Panc1 (cell line): ENCODE results near the gene CELSR2. TPM values are rescaled to one million over a fixed set of nuclear protein-coding genes. Genes with fewer than 3 reads are reported as not detected.

Source experiments
- ATAC-seq: fragments of 200-7000 bp; cut with Tn5 transposase; 2 replicates; pipeline ENCODE4 v1.9.1; 2020; ENCODE audit warnings: mild to moderate bottlenecking, moderate library complexity
- BruUV-seq: library from RNA; stranded (reverse); fragments of 400-500 nt; replicated peaks from 2 replicates; lab custom pipeline; 2021; lab: Mats Ljungman, UMichigan
- CTCF ChIA-PET: fragments of 300-600 bp; sonication (Branson Sonifier 250); formaldehyde crosslinking; loops from one replicate; lab custom pipeline; 2022; ENCODE audit warnings: antibody characterized with exemption; lab: Charles Lee
- POLR2A ChIA-PET: fragments of 300-600 bp; sonication (Branson Sonifier 250); formaldehyde crosslinking; loops from one replicate; lab custom pipeline; 2022; ENCODE audit warnings: antibody characterized with exemption; lab: Charles Lee
- DNase-seq: peaks from one replicate; pipeline ENCODE4 v3.0.0-alpha.2; 2010; ENCODE audit warnings: low read depth, low spot score
- H3K27ac ChIP-seq: 2 replicates; pipeline ENCODE4 v1.5.1; 2011; ENCODE audit warnings: mild to moderate bottlenecking, low read length, inconsistent platforms
- H3K27me3 ChIP-seq: fragments of 200-500 bp; sonication (Bioruptor generic); 2 replicates; pipeline ENCODE4 v1.6.0; 2014; ENCODE audit warnings: low read length, inconsistent platforms; ENCODE audit not compliant: control insufficient read depth, insufficient read depth
- H3K36me3 ChIP-seq: fragments of 200-500 bp; sonication (Bioruptor generic); 2 replicates; pipeline ENCODE4 v1.5.1; 2014; ENCODE audit warnings: inconsistent platforms, mild to moderate bottlenecking, low read length, moderate library complexity; ENCODE audit not compliant: control insufficient read depth, insufficient read depth
- H3K4me1 ChIP-seq: 2 replicates; pipeline ENCODE4 v1.5.1; 2011; ENCODE audit warnings: inconsistent platforms, mild to moderate bottlenecking, low read length, moderate library complexity; ENCODE audit not compliant: control insufficient read depth, insufficient read depth
- H3K4me3 ChIP-seq, 2 experiments: 2 replicates each; pipeline ENCODE4 v1.5.1; 2011 to 2012; ENCODE audit warnings: low read depth in 2 of 2, low read length in 2 of 2, mild to moderate bottlenecking in 2 of 2, inconsistent platforms in 1 of 2, moderate library complexity in 1 of 2
- H3K9me3 ChIP-seq: fragments of 200-500 bp; sonication (Bioruptor generic); 2 replicates; pipeline ENCODE4 v1.5.1; 2014; ENCODE audit warnings: low read depth, mild to moderate bottlenecking, inconsistent platforms, low read length, moderate library complexity; ENCODE audit not compliant: control insufficient read depth, insufficient read depth
- CTCF ChIP-seq: fragments of 450-650 bp; IDR thresholded peaks from 2 replicates; pipeline ENCODE4 v1.5.1; 2017; ENCODE audit warnings: mild to moderate bottlenecking
- POLR2AphosphoS5 ChIP-seq: IDR thresholded peaks from 2 replicates; pipeline ENCODE4 v1.6.1; 2012; ENCODE audit warnings: mild to moderate bottlenecking, low read depth, low read length, moderate library complexity
- REST ChIP-seq, 2 experiments: IDR thresholded peaks; 2 replicates each; pipeline ENCODE4 v1.6.1; 2011 to 2012; ENCODE audit warnings: low read depth in 2 of 2, control low read depth in 1 of 2, low read length in 1 of 2, mild to moderate bottlenecking in 1 of 2, moderate library complexity in 1 of 2; ENCODE audit not compliant: insufficient read depth in 1 of 2
- SIN3A ChIP-seq: IDR thresholded peaks from 2 replicates; pipeline ENCODE4 v1.6.1; 2012; ENCODE audit warnings: low read depth, mild to moderate bottlenecking, low read length, moderate library complexity, borderline replicate concordance; ENCODE audit not compliant: insufficient read depth
- TCF7L2 ChIP-seq: IDR thresholded peaks from 2 replicates; pipeline ENCODE4 v1.6.1; 2011; ENCODE audit warnings: mild to moderate bottlenecking, low read depth, low read length, inconsistent platforms
- in situ Hi-C: cut with HindIII; loops from 2 replicates; pipeline ENCODE4 v1.10.0; 2016; ENCODE audit warnings: low sequenced_read_pairs, low pct_unique_long_range_greater_than_20kb
- intact Hi-C: fragments of 100-400 bp; cut with micrococcal nuclease; formaldehyde crosslinking; loops from one replicate; pipeline ENCODE4 v1.10.0; 2022; ENCODE audit not compliant: unreplicated experiment
- total RNA-seq: library from RNA; stranded (reverse); gene quantifications from one replicate; pipeline ENCODE4 v1.2.1, GENCODE V29; 2021; ENCODE audit not compliant: unreplicated experiment

The CELSR2 gene
- total RNA-seq, 1 experiment from 2014 or later: 4.1 TPM

- CTCF ChIA-PET: no interaction called here
- DNase-seq (no peak), ATAC-seq (no peak)
- in situ Hi-C loops (no loop called here), intact Hi-C loops (no loop called here)
- Histone ChIP-seq H3K4me1 (no peaks in the 10 kb centered on the region), H3K9me3 (no peaks in the 10 kb centered on the region), H3K36me3 (no peaks in the 10 kb centered on the region), H3K4me3 (no peak overlapping the region), H3K27ac (no peak overlapping the region), H3K27me3 (no peaks in the 10 kb centered on the region)
- POLR2A ChIA-PET: interaction anchor here (0.6 kb wide), 1 partner anchor 11 kb away, joined by 3 read pairs; no protein-coding TSS in a partner anchor
- no TSS peak for BruUV-seq
- TF ChIP-seq REST (IDR thresholded peaks at IDR 0.05; ENCODE audit: insufficient read depth in 1 of 2, low read depth in 2 of 2, low read length in 1 of 2) (no peak), CTCF (no peak), TCF7L2 (no peak), POLR2AphosphoS5 (no peak), SIN3A (no peak)
Observed at GRCh38 chr1:109307274-109308021, 58.1 kb downstream of the CELSR2 start.

- no peaks in the 10 kb centered on the region for H3K36me3 ChIP-seq
- H3K4me1 ChIP-seq: no peaks in the 10 kb centered on the region
- intact Hi-C loops (no loop called here), in situ Hi-C loops (no loop called here)
- H3K9me3 ChIP-seq: no peaks in the 10 kb centered on the region
- no TSS peak for BruUV-seq
- no peak for TF ChIP-seq SIN3A
- no peak for TF ChIP-seq CTCF
- no peak for TF ChIP-seq REST (IDR thresholded peaks at IDR 0.05; ENCODE audit: insufficient read depth in 1 of 2, low read depth in 2 of 2, low read length in 1 of 2)
- H3K27ac ChIP-seq: no peak overlapping the region
- DNase-seq (no peak), ATAC-seq (no peak)
- no peaks in the 10 kb centered on the region for H3K27me3 ChIP-seq
- no peak overlapping the region for H3K4me3 ChIP-seq
- POLR2A ChIA-PET: no interaction called here
- CTCF ChIA-PET: no interaction called here
Observed at GRCh38 chr1:109309347-109309746, 60.0 kb downstream of the CELSR2 start.
